NOMO-1 treated with dmso at 0.1 percent for 144 hours (cell line): ENCODE data around the gene NSMCE1.

ENCODE experiments used
- DNase-seq: peaks from one replicate; lab custom pipeline; 2025; ENCODE audit not compliant: unreplicated experiment; lab: John Stamatoyannopoulos, UW

Gene NSMCE1

DNA sequence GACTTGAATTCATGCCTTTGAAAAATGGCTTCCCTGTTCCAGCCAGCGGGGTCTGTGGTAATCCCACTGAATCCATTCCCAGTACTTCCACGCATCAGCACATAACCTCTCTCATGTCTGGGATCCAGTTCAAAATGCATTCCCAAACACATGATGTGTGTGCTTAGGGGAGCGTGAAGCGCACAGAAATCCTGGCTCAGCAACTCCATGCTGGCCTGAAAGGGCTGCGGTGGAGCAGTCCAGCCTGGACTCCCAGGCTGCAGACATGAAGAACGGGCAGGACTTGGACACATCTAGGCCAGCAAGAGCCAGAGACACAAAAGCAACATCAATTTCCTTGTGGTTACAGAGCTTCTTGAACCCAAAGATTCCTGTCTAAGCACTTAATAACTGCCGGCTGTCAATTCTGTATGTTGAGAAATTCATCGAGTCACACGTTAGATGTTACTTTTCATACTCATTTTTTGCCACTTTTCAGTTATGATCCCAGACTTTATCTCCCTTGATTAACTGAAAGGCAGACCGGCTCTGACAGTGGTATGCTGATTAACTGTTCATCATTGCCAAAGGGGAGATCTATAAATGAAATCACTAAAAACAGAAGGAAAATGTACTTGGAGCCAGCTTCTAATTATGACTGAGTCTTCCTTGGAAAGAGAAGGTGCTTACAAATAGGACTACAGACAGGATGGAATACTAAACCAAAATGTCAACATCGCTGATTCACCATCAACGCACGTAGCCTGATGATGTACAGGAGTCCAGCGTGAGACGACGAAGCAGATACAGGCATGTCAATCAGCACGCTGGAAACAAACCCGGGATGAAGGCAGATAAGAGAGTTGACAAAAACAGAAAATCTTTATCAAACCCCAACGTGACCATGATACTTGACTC lies 23.0 kb downstream of the NSMCE1 start:
- DNase-seq = no peak

DNA sequence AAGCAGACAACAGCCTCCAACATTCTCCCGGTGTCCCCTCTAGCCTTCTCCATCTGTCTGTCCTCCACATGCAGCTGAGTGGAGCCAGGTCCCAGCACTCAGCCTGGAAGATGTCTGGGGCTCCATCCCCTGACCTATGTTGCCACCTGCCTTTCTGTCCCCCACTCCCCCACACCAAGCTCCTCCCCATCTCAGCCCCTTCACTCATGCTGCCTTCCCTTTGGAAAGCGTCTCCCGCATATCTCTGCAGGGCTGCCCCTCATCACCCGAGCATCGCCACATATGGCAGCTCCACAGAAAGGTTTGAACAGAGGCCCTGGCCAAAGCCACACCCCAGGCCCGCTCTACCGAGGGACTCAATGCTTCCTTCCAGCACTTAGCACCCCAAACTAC lies 24.2 kb downstream of the NSMCE1 start:
- no peak for DNase-seq

DNA sequence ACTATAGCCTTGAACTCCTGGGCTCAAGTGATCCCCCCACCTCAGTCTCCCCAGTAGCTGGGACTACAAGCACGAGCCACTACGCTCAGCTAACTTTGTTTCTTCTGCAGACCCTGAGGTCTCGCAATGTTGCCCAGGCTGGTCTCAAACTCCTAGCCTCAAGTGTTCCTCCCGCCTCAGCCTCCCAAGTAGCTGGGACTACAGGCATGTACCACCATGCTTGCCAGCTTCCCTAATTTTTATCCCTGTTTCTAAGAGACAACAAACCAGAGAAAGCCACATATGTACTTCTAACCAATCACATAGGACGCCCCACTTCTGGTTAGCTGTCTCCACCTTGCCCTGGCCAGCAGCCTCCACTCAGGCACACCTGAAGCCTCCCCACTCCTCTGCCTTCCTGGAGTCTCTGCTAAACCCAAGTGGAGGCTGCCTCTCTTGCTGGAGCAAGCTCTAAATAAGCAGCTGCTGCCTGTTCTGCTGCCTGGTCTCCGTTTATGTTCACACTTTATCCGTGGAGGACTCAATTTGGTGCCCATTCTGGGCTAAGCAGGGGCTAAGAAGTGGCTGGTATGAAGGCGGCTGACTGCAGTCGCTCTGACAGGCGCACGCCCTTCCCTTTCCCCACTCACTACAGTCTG lies 24.7 kb downstream of the NSMCE1 start:
- no peak for DNase-seq

DNA sequence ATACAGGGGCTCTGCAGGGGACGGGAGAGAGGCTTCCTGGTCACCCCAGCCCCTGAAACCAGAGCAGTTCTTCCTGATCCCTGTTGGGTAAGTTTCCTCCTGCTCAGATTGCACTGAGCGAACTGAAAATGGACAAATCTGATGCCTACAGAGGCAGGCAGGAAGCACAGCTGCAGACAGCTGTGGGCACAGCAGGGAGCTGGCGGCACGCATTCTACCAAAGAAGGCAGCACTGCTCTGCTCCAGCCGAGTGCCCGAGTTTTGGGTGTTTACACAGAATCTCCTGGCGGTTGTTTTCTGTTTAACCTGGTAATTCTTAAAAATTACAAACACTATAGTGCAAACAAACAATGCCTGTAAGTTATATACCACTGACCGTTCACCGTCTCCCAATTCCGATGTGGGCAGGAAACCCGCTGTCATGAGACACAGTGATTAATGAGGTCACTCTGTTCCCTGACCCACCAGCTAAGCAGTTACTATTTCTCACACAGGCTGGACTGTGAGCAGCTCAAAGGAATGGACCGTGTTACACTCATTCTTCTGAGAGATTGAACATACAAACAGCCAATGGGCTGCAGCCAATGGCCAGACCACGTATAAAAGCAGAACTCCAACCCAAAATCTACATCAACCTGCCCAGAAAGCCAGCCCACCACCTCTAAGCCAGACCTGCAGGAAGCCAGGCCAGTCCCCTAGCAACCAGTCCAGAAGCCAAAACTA lies 25.5 kb downstream of the NSMCE1 start:
- peak; percentile 35 for DNase-seq

DNA sequence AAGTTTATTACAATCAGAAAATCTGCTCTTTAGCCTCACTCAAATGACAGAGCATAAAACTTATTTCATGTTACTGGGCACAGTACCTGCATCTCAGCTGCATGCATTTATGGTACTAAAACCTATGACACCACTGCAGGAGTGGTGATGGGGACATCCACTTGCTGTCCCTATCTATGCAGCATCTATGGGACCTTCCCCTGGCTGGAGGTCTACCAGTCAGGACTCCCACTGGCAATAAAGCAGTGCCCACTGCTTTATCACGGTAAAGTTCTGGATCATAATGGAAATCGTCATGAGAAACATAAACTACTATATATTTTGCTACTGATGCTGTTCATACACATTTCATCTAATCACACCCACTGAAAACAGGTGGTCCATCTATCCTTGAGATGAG lies 26.2 kb downstream of the NSMCE1 start:
- DNase-seq = no peak

DNA sequence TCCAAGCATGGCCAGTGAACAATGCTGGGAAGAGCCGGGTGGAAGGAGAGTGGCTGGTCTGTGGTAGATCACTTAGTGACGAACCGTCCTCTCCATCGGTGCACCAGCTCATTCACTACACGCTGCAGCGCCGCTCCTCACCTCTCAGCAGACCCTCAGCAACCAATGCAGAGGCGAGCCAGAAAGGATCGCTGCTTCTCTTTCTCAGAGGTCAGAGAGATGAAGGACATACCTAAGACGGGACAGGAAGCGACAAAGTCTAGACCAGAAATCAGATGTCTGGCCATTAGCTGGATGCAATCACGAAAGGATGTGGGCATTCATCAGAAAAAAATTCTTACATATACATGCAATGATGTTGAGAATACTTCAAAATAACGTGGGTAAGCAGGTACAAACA lies 26.9 kb downstream of the NSMCE1 start:
- no peak for DNase-seq

DNA sequence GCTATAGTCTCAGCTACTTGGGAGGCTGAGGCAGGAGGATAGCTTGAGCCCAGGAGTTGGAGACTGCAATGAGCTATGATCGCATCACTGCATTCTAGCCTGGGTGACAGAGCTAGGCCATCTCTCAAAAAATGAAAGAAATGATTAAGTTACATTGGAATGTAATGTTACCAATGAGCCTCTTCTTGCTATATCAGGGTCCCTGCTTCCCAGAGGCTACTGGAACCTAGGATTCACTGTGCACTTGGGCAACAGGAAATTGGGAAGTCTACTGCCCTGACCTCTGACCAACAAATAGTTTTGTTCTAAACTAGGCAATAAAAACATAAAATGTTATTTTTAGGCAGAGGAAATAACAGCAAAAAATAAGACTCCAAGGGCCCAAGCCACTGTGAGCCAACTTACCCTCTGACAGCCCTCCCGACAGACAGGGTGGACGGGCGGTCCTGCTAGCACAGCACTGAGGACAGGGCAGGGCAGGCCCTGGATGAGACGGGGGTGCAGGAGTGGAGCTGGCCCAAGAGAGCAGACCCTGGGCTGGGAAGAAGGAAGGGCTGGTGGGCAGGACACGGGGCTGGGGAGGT lies 27.5 kb downstream of the NSMCE1 start:
- no peak for DNase-seq

DNA sequence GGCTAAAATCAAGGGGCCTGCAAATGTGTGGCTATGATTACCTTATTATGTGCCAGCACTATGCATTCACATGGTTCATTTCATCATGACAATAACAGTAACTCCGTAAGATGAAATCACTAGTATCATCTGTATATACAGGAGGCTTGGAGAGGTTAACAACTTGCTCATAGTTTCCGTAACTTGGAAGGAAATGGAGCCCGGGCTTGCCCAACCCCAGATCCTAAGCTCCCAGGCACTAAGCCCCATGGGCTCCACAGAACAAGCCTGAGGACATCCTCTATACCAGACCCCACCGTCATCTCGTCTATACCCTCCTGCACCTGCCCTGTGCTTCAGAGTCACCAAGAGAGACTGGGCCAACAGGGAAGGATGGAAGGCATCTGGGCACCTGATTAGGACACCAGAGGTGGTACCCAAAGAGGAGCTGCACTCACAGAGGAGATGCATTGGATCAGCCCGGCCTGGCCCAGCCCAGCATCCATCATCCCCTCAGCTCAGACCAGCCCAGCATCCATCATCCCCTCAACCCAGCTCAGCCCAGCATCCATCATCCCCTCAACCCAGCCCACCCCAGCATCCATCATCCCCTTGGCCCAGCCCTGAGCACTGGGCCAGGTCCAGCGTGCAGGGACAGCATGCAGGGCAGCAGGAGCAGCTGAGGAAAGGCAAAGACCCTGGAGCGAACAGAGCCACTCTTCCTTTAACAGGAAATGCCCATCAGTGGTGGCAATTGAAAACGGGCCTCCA lies 28.5 kb downstream of the NSMCE1 start:
- DNase-seq = no peak

DNA sequence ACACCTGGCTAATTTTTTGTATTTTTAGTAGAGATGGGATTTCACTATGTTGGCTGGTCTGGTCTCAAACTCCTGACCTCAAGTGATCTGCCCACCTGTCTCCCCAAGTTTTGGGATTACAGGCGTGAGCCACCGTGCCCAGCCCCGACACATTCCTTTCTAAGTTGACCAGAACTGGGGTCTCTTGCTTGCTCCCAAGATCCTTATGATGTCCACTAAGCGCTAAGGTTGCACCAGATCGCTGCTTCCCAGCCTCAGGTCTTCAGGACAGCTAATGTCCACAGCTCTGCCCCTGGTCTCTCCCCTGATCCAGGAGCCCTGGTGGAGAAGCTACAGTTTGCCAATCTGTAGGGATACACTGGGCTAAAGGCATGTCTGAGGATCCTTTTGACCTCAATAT lies 29.5 kb downstream of the NSMCE1 start:
- DNase-seq = no peak

DNA sequence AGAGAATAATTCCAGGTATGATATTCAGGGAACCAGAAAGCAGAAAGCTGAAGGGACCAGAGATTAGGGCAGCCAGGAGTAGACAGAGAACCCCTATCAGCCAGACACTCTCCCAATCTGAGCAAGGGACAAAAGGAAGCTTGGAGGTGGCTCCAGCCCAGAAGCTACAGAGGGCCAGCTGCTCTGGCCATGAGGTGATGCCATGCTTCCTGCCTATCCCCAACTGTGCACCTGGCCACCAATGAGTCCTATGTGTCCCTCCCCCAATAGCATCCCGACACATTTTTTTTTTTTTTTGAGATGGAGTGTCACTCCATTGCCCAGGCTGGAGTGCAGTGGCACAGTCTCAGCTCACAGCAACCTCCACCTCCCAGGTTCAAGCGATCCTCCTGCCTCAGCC lies 30.0 kb downstream of the NSMCE1 start:
- DNase-seq = no peak

DNA sequence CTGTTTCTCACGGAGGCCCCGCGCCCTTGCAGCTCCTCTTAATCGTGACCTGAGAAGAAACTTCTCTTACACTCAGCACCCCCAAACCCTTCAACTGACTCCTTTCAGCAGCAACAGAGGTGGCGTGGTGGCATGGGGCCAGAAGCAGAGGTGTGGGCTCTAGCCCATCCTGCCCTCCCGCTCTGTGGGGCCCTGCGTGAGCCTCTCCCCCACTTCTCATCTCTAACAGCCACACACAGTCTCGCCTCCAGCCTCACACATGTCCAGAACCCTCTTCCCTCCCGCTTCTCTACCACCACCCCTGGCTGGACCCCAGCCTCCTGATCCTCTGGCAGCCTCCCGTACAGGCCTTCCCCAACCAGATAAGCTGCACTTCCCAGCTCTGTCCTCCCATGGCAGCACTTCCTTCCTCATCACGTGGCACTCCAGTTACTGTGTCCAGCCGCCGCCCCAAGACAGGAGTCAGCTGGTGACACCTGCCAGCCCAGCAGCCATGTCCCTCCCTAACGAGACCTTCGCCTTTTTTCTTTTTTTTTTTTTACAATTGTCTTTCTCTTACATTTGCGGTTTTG lies 30.5 kb downstream of the NSMCE1 start:
- DNase-seq = peak; percentile 6

DNA sequence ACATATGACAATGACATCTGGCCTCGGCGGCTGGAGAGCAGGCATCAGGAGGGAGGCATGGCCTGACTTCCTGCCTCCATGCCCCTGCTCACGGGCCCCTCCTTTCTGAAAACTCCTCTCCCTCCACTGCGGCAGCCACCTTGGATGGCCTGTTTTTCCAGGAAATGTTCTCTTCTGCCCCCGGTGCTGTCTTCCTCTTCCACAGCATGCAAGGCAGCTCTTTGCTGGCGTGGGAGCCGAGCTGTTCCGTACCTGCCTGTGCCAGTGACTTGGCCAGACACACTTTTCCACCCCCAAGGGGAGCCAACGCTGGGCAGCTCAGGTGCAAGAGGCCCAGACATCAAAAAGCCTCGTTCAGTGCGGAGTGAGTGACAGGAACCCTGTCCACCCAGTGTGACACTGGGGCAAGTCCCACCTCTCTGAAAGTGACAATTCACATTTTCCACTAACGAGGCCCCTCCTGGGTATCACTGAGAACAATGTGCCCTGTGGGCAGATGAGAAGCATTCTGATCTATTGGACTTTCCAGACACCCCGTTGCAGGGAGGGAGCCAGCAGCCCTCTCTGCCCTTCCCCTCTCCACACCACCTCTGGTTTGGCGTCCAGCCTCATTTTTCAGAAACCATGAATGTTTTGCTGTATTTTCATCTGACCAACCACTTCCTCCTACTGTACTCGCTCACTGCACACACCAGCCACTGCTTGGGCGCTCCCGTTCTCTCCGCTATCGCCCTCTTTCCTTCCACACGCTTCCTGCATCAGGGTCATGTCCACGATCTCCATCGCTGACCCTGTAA lies 31.2 kb downstream of the NSMCE1 start:
- peak; percentile 3 for DNase-seq

DNA sequence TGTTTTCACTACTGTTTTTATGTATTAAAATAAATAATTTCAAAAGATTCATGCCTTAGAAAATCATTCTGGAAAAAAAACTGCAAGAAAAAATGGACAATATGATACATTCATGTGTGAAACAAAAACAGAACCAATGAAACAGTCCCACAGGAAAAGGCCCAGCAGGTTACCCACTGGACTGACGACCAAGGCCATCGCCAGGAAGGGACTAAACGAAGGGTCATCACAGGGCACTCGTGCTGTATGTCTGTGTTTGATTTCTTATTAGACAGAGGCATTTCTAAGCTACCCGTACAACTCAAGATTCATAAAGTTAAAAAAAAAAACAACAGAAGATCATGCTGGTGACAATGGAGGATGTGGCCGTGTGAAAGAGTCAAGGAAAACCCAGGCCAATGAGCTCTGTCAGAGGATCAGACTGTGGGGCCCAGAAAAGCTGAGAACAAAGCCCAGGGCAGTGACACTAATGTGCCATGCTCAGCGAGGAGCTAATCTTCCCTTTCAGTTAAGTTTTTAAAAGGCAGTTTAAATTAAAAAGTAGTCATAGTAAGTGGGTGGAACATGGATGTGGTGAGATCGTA lies 31.8 kb downstream of the NSMCE1 start:
- DNase-seq = no peak

DNA sequence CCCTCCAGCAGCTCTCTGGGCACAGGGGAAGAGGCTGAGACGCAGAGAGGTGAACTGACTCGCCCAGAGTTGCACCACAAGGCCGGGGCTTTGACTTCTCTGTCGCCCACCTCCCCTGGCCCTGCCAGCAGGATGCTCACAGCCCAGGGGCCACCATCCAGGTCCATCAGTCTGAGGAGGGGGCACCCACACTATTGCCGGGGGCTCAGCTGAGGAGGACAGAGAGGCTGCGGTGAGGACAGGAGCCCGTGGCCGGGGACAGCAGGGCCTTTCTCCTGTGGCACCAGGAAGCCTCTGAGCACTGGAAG lies 32.7 kb downstream of the NSMCE1 start:
- DNase-seq = no peak

DNA sequence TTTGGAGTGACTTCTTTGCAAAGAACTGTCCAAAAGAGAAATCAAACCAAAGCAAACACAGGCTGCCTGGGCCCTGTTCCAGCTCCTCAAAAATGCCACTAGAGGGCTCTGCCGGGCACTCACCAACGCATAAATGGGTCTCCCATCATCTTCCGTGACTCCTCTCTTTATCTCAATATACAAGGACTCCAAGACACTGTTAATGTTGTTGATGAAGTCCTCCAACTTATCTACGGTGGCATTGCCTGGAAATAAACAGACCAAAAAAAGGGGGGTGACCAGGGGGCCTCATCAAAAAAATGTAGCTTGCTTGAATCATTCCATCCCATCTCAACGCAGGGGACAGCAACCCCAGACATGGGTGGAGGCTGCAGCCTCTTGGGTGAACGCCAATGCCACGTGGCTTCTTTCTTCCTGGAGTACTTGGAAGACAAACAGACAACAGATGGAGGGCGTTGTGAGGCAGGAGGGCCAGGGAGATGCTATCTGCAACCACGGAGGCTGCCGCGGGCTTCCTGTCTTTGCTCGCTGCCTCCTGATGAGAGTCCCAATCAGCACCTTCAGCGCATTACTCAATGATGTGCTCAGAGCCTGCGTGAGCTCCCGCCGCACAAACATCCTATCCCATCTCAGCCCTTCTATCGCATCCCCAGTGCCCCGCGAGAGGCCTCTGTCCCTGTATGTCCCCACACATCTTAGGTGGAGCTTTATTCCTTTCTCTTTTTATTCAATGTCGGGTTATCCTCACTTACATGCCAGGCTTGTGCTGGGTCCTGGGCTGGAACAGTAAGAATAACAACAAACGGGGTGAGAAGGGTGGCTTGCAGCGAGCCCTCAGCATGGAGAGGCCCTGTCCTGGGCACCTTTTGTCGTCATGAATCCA lies 33.3 kb downstream of the NSMCE1 start:
- DNase-seq = peak; percentile 11

DNA sequence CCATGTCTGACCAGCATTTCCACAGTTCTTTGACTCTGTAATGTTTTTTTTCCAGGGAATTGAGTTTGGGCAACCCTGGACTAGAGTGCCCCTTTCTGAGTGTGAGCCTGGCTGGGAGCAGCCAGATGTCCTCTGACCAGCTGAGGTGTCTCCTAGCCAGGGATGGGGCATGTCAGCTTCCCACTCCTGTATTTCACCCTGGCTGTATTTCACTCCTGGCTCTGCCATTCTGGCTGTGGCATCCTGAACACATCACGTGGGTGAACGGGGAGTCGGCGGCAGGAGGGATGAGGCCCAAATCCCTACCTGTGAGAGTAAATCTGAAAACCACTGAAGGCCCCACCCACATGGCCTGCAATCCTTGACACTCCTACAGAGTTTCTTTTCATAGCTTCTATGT lies 34.0 kb downstream of the NSMCE1 start:
- no peak for DNase-seq

DNA sequence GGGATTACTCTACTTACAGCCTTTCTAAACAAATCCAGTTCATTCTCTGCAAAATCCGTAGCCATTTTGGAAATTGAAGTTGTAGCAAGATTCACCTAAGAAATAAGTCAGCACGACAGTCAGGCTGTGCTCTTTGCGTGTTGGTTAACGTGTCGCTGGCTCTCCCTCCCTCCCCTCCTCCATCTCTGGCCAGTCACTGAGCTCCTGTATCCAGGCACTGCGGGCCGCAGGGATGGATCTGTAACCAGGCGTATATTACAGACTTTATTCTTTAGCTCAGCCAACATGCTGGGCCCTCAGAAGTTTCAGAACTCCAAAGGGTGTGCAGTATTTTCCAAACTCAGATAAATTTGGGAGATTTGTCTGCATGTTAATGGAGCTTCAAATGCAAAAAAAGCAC lies 34.4 kb downstream of the NSMCE1 start:
- no peak for DNase-seq

DNA sequence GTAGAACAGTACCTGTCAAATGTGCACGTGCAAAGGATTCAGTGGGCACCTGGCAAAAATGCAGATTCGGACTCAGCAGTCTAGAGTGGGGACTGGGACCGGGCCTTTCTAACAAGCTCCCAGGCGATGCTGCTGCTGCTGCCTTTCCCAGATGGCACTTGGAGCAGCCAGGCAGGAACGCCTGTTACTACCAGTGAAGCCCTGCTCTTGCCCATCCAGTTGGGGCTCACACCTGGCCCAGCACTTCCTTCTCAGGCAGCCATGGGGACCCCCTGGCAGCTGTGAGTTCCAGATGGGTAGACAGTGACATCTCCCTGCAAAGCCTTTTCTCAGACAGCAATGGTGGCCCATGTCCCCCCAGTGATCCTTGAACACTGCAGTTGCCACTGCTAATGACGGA lies 34.8 kb downstream of the NSMCE1 start:
- DNase-seq = no peak
